WI38 (cell line): ENCODE data around the gene CAPG.

ENCODE experiments used
- H3K4me3 ChIP-seq: 2 replicates; pipeline ENCODE4 v1.5.1; 2011; ENCODE audit warnings: low read depth, mild to moderate bottlenecking, control low read depth, low read length
- TF ChIP-seq, protein P1 (sequence below): IDR thresholded peaks from 2 replicates; pipeline ENCODE4 v1.5.1; 2012; ENCODE audit warnings: low read depth, mild to moderate bottlenecking, control low read depth, low read length

Gene CAPG

DNA sequence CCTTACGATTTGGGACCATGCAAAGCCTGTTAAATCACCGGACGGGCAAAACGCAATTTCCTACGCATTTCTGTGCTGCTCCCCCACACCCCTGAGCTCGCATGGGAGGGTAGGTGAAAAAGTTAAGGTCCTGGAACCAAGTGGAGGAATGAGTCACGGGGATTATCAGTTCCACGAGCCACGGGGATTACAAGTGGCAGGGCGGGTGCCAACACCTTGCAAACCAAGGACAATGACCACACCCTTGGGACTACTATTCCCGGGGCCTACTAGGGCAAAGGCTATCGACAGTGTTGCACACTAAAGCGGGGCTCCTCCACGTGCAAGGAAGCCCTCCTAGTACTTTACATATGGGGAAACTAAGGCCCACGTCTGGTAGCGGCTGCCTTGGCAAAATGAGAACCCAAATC lies 56.3 kb downstream of the CAPG start:
- TF ChIP-seq, protein P1, sequence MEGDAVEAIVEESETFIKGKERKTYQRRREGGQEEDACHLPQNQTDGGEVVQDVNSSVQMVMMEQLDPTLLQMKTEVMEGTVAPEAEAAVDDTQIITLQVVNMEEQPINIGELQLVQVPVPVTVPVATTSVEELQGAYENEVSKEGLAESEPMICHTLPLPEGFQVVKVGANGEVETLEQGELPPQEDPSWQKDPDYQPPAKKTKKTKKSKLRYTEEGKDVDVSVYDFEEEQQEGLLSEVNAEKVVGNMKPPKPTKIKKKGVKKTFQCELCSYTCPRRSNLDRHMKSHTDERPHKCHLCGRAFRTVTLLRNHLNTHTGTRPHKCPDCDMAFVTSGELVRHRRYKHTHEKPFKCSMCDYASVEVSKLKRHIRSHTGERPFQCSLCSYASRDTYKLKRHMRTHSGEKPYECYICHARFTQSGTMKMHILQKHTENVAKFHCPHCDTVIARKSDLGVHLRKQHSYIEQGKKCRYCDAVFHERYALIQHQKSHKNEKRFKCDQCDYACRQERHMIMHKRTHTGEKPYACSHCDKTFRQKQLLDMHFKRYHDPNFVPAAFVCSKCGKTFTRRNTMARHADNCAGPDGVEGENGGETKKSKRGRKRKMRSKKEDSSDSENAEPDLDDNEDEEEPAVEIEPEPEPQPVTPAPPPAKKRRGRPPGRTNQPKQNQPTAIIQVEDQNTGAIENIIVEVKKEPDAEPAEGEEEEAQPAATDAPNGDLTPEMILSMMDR = no peak
- H3K4me3 ChIP-seq = peak overlapping the region; percentile 95

DNA sequence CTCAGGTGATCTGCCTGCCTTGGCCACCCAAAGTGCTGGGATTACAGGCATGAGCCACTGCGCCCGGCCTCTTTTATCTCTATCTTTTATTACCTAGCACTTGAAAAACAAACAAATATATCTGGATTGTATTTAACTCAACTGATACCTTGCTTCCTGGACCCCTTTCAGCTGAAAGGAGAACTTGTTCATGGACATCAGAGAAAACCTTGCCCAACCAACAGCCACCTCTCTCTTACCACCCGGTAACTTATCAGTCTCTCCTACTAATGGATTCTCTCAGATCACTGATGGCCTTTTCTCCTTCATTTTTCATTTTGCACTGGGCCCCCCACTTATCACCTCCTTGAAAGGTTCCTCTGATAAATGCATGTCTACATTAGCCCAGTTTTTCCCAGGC lies 62.6 kb downstream of the CAPG start:
- TF ChIP-seq, protein P1 = no peak
- no peak overlapping the region for H3K4me3 ChIP-seq
